ENCODE results near the gene DCDC1.

DCDC1 gene

GRCh38 chr11:31383116-31383515, 13.6 kb upstream of the DCDC1 start:
- Histone ChIP-seq H3K9me3 (ENCODE audit: control insufficient read depth in 1 of 2, low read length in 2 of 2) (no peaks in the 10 kb centered on the region), H3K4me1 (ENCODE audit: control insufficient read depth in 1 of 2, insufficient read depth in 2 of 2, low read length in 2 of 2) (no peaks in the 10 kb centered on the region), H3K36me3 (ENCODE audit: control insufficient read depth in 1 of 2, insufficient read depth in 2 of 2, low read length in 2 of 2) (no peaks in the 10 kb centered on the region), H3K27ac (ENCODE audit: low read length) (no peak overlapping the region), H3K4me3 (ENCODE audit: low read depth in 1 of 2, low read length in 2 of 2) (no peak overlapping the region), H3K27me3 (ENCODE audit: low read depth, low read length) (no peaks in the 10 kb centered on the region)

GRCh38 chr11:31375879-31376278, 6.3 kb upstream of the DCDC1 start:
- no peak overlapping the region for H3K27ac ChIP-seq (ENCODE audit: low read length)
- H3K9me3 ChIP-seq (ENCODE audit: control insufficient read depth in 1 of 2, low read length in 2 of 2): no peaks in the 10 kb centered on the region
- H3K4me1 ChIP-seq (ENCODE audit: control insufficient read depth in 1 of 2, insufficient read depth in 2 of 2, low read length in 2 of 2): peaks cover 0 to 2% of the 10 kb centered on the region in 2 donors
- no peaks in the 10 kb centered on the region for H3K27me3 ChIP-seq (ENCODE audit: low read depth, low read length)
- no peaks in the 10 kb centered on the region for H3K36me3 ChIP-seq (ENCODE audit: control insufficient read depth in 1 of 2, insufficient read depth in 2 of 2, low read length in 2 of 2)
- H3K4me3 ChIP-seq (ENCODE audit: low read depth in 1 of 2, low read length in 2 of 2): no peak overlapping the region

GRCh38 chr11:31366795-31367194, 2.7 kb downstream of the DCDC1 start:
- Histone ChIP-seq H3K27ac (ENCODE audit: low read length) (no peak overlapping the region), H3K9me3 (ENCODE audit: control insufficient read depth in 1 of 2, low read length in 2 of 2) (no peaks in the 10 kb centered on the region), H3K4me3 (ENCODE audit: low read depth in 1 of 2, low read length in 2 of 2) (no peak overlapping the region), H3K36me3 (ENCODE audit: control insufficient read depth in 1 of 2, insufficient read depth in 2 of 2, low read length in 2 of 2) (no peaks in the 10 kb centered on the region), H3K27me3 (ENCODE audit: low read depth, low read length) (no peaks in the 10 kb centered on the region), H3K4me1 (ENCODE audit: control insufficient read depth in 1 of 2, insufficient read depth in 2 of 2, low read length in 2 of 2) (peaks cover 4 to 18% of the 10 kb centered on the region in 2 donors)

GRCh38 chr11:31361743-31362142, 7.8 kb downstream of the DCDC1 start:
- Histone ChIP-seq H3K36me3 (ENCODE audit: control insufficient read depth in 1 of 2, insufficient read depth in 2 of 2, low read length in 2 of 2) (no peaks in the 10 kb centered on the region), H3K9me3 (ENCODE audit: control insufficient read depth in 1 of 2, low read length in 2 of 2) (no peaks in the 10 kb centered on the region), H3K27me3 (ENCODE audit: low read depth, low read length) (no peaks in the 10 kb centered on the region), H3K4me3 (ENCODE audit: low read depth in 1 of 2, low read length in 2 of 2) (no peak overlapping the region), H3K27ac (ENCODE audit: low read length) (no peak overlapping the region), H3K4me1 (ENCODE audit: control insufficient read depth in 1 of 2, insufficient read depth in 2 of 2, low read length in 2 of 2) (no peaks in the 10 kb centered on the region)

DNA sequence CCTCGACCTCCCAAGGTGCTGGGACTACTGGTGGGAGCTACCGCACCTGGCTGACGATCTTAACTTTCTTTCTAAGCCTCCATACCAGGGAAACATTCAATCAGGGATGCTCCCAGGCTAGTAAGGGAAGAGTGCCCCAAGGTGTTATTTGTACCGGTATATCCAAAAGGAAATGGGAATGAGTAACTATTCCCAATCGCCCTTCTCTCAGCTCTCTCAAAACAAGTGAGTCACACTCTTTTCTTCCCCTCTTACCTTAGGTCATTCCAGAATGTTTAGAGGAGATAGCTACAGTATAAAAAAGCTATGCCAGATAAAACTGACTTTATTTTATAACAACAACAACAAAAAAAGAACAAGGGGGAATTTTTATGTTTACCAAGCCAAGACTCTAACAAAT, 13.7 kb downstream of the DCDC1 start:
- Histone ChIP-seq H3K27me3 (ENCODE audit: low read depth, low read length) (no peaks in the 10 kb centered on the region), H3K36me3 (ENCODE audit: control insufficient read depth in 1 of 2, insufficient read depth in 2 of 2, low read length in 2 of 2) (no peaks in the 10 kb centered on the region), H3K4me3 (ENCODE audit: low read depth in 1 of 2, low read length in 2 of 2) (no peak overlapping the region), H3K9me3 (ENCODE audit: control insufficient read depth in 1 of 2, low read length in 2 of 2) (no peaks in the 10 kb centered on the region), H3K27ac (ENCODE audit: low read length) (no peak overlapping the region), H3K4me1 (ENCODE audit: control insufficient read depth in 1 of 2, insufficient read depth in 2 of 2, low read length in 2 of 2) (no peaks in the 10 kb centered on the region)

DNA sequence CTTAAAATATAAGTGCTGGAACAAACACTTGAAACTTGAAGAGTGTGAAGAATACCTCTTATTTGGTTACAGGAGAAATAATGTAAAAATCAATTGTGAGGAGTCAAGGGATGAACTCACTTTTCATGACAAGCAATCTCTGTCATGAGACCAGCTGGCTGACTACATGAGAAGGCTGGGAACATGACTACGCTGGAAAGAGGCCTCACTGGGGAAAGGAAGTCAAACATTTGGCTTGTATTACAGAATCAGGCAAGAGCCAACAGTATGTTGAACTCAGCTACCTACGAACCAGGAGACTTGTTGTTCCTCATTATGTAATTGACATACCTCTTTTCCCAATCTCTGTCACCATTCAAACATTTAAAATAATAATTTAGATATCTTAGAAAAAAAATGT, 14.4 kb downstream of the DCDC1 start:
- no peaks in the 10 kb centered on the region for H3K9me3 ChIP-seq (ENCODE audit: control insufficient read depth in 1 of 2, low read length in 2 of 2)
- no peaks in the 10 kb centered on the region for H3K4me1 ChIP-seq (ENCODE audit: control insufficient read depth in 1 of 2, insufficient read depth in 2 of 2, low read length in 2 of 2)
- no peaks in the 10 kb centered on the region for H3K27me3 ChIP-seq (ENCODE audit: low read depth, low read length)
- no peak overlapping the region for H3K4me3 ChIP-seq (ENCODE audit: low read depth in 1 of 2, low read length in 2 of 2)
- no peak overlapping the region for H3K27ac ChIP-seq (ENCODE audit: low read length)
- H3K36me3 ChIP-seq (ENCODE audit: control insufficient read depth in 1 of 2, insufficient read depth in 2 of 2, low read length in 2 of 2): no peaks in the 10 kb centered on the region

DNA sequence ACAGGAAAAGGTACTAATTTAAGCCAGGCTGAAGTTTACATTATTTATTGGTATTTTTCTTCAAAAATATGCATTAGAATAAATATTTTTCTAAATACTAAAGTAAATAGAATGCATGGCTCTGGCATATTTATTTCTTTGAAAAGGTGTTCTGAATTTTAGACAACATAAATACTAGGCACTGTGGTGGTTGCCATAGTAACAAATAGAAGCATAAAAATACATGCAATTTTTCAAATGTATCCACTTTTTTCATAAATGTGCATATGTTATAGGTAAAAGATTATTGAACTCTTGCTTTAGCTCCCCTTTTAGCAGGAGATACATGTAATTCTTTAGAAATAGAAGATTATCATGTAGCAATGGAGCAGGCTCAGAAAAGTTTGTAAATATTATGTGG, 18.4 kb downstream of the DCDC1 start:
- Histone ChIP-seq H3K36me3 (ENCODE audit: control insufficient read depth in 1 of 2, insufficient read depth in 2 of 2, low read length in 2 of 2) (no peaks in the 10 kb centered on the region), H3K9me3 (ENCODE audit: control insufficient read depth in 1 of 2, low read length in 2 of 2) (no peaks in the 10 kb centered on the region), H3K27me3 (ENCODE audit: low read depth, low read length) (no peaks in the 10 kb centered on the region), H3K27ac (ENCODE audit: low read length) (no peak overlapping the region), H3K4me3 (ENCODE audit: low read depth in 1 of 2, low read length in 2 of 2) (no peak overlapping the region), H3K4me1 (ENCODE audit: control insufficient read depth in 1 of 2, insufficient read depth in 2 of 2, low read length in 2 of 2) (no peaks in the 10 kb centered on the region)

DNA sequence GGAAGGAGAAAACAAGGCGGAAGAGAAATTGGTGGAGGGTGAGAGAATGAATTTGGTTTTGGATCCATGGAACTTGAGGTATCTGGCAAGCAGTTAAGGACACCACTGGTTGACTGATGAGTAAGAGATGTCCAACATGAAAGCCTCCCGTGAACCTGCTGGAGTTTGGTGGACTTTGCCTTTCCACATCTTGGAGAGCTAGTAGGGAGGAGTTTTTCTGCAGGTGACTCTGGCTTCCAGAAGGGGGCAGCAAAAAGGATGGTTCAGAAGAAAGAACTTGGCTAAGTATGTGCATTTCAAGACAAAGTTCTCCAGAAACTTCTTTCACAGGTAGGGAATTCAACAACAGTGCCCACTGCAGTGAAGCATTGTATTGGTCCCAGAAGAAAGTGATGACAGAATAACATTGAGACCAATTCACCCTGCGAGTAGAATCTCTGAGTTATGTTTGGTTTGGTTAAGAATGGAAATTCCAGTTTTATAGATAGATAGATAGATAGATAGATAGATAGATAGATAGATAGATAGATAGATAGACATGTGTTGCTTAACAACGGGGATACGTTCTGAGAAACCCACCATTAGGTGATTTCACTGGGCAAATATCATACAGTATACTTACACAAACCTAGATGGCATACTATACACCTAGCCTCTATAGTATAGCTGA, 28.5 kb downstream of the DCDC1 start:
- no peak overlapping the region for H3K27ac ChIP-seq (ENCODE audit: low read length)
- no peaks in the 10 kb centered on the region for H3K9me3 ChIP-seq (ENCODE audit: control insufficient read depth in 1 of 2, low read length in 2 of 2)
- H3K36me3 ChIP-seq (ENCODE audit: control insufficient read depth in 1 of 2, insufficient read depth in 2 of 2, low read length in 2 of 2): no peaks in the 10 kb centered on the region
- no peak overlapping the region for H3K4me3 ChIP-seq (ENCODE audit: low read depth in 1 of 2, low read length in 2 of 2)
- no peaks in the 10 kb centered on the region for H3K27me3 ChIP-seq (ENCODE audit: low read depth, low read length)
- H3K4me1 ChIP-seq (ENCODE audit: control insufficient read depth in 1 of 2, insufficient read depth in 2 of 2, low read length in 2 of 2): no peaks in the 10 kb centered on the region

DNA sequence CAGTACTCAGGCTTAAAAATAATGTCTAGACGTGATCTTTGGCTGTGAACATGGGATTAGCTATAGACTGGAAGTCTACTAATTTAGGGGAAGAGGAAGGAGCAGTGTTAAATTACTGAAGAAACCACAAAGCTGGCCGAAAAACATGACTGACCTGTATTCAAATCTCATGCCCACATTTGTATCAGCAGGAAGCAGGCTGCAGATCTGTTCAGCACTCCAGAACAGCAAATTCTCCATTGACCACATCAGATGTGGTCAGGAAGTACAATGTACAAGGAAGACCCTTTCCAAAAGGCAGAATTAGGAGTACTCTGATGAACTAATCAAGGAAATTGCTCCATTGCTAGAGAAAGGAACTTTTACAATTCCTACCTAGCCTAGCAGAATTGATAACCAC, 31.7 kb downstream of the DCDC1 start:
- Histone ChIP-seq H3K27ac (ENCODE audit: low read length) (no peak overlapping the region), H3K4me1 (ENCODE audit: control insufficient read depth in 1 of 2, insufficient read depth in 2 of 2, low read length in 2 of 2) (no peaks in the 10 kb centered on the region), H3K4me3 (ENCODE audit: low read depth in 1 of 2, low read length in 2 of 2) (no peak overlapping the region), H3K27me3 (ENCODE audit: low read depth, low read length) (no peaks in the 10 kb centered on the region), H3K9me3 (ENCODE audit: control insufficient read depth in 1 of 2, low read length in 2 of 2) (peaks cover 0 to 3% of the 10 kb centered on the region in 2 donors), H3K36me3 (ENCODE audit: control insufficient read depth in 1 of 2, insufficient read depth in 2 of 2, low read length in 2 of 2) (no peaks in the 10 kb centered on the region)

- H3K36me3 ChIP-seq (ENCODE audit: control insufficient read depth in 1 of 2, insufficient read depth in 2 of 2, low read length in 2 of 2): no peaks in the 10 kb centered on the region
- H3K4me1 ChIP-seq (ENCODE audit: control insufficient read depth in 1 of 2, insufficient read depth in 2 of 2, low read length in 2 of 2): no peaks in the 10 kb centered on the region
- no peaks in the 10 kb centered on the region for H3K9me3 ChIP-seq (ENCODE audit: control insufficient read depth in 1 of 2, low read length in 2 of 2)
- H3K27ac ChIP-seq (ENCODE audit: low read length): no peak overlapping the region
- no peak overlapping the region for H3K4me3 ChIP-seq (ENCODE audit: low read depth in 1 of 2, low read length in 2 of 2)
- no peaks in the 10 kb centered on the region for H3K27me3 ChIP-seq (ENCODE audit: low read depth, low read length)
These were observed 40.8 kb downstream of the DCDC1 start for GRCh38 chr11:31328697-31329096.

- no peak overlapping the region for H3K27ac ChIP-seq (ENCODE audit: low read length)
- no peaks in the 10 kb centered on the region for H3K9me3 ChIP-seq (ENCODE audit: control insufficient read depth in 1 of 2, low read length in 2 of 2)
- no peaks in the 10 kb centered on the region for H3K27me3 ChIP-seq (ENCODE audit: low read depth, low read length)
- H3K4me1 ChIP-seq (ENCODE audit: control insufficient read depth in 1 of 2, insufficient read depth in 2 of 2, low read length in 2 of 2): no peaks in the 10 kb centered on the region
- no peaks in the 10 kb centered on the region for H3K36me3 ChIP-seq (ENCODE audit: control insufficient read depth in 1 of 2, insufficient read depth in 2 of 2, low read length in 2 of 2)
- no peak overlapping the region for H3K4me3 ChIP-seq (ENCODE audit: low read depth in 1 of 2, low read length in 2 of 2)
These were observed 42.1 kb downstream of the DCDC1 start for GRCh38 chr11:31327417-31327816.

GRCh38 chr11:31326470-31327148, 42.9 kb downstream of the DCDC1 start:
- Histone ChIP-seq H3K36me3 (ENCODE audit: control insufficient read depth in 1 of 2, insufficient read depth in 2 of 2, low read length in 2 of 2) (no peaks in the 10 kb centered on the region), H3K4me3 (ENCODE audit: low read depth in 1 of 2, low read length in 2 of 2) (no peak overlapping the region)

More at GRCh38 chr11:31326470-31327148, 42.9 kb downstream of the DCDC1 start:
- Histone ChIP-seq H3K4me1 (ENCODE audit: control insufficient read depth in 1 of 2, insufficient read depth in 2 of 2, low read length in 2 of 2) (no peaks in the 10 kb centered on the region), H3K9me3 (ENCODE audit: control insufficient read depth in 1 of 2, low read length in 2 of 2) (no peaks in the 10 kb centered on the region), H3K27ac (ENCODE audit: low read length) (no peak overlapping the region), H3K27me3 (ENCODE audit: low read depth, low read length) (no peaks in the 10 kb centered on the region)
